22Rv1 (cell line): Measurements from ENCODE around the gene NLK.

ENCODE experiments used
- CTCF ChIP-seq: fragments of 450-650 bp; IDR thresholded peaks from 2 replicates; pipeline ENCODE4 v1.5.1; 2017; ENCODE audit warnings: mild to moderate bottlenecking
- ZFX ChIP-seq: fragments of 450-650 bp; IDR thresholded peaks from 2 replicates; pipeline ENCODE4 v1.6.1; 2017; ENCODE audit warnings: antibody characterized with exemption, borderline replicate concordance

- TF ChIP-seq CTCF (no peak), ZFX (no peak)
These were observed 43.3 kb downstream of the NLK start for GRCh38 chr17:28085766-28086165.
